Gastrocnemius medialis (tissue), 4 donors: ENCODE data around the gene OR51A4.

Experiments
- CTCF ChIP-seq, 5 experiments: fragments of 450-650 bp in 3 of 5; fragments of 200-600 bp in 2 of 5; sonication (generic) in 2 of 5; IDR thresholded peaks in 4 of 5; conservative IDR thresholded peaks in 1 of 5; 1 replicate in 4 of 5; 2 replicates in 1 of 5; pipeline ENCODE4 v1.5.1; 2016 to 2019; ENCODE audit warnings: antibody characterized with exemption in 5 of 5, mild to moderate bottlenecking in 3 of 5, moderate library complexity in 3 of 5
- POLR2A ChIP-seq, 2 donors: fragments of 450-650 bp; IDR thresholded peaks; one replicate each; pipeline ENCODE4 v1.6.1; 2017; ENCODE audit warnings: antibody characterized with exemption in 2 of 2, mild to moderate bottlenecking in 2 of 2, moderate library complexity in 2 of 2

- TF ChIP-seq POLR2A (IDR thresholded peaks at IDR 0.05) (no peak), CTCF (IDR thresholded peaks at IDR 0.05 in 4 of 5, conservative IDR thresholded peaks at IDR 0.05 in 1 of 5) (no peak)
Measured at GRCh38 chr11:4921796-4922195, 25.6 kb downstream of the OR51A4 start.
